HG02678 (cell line): ENCODE data around the gene NEBL.
"Not testable (repeated sequence)": the region's sequence is repeated elsewhere in the genome, so short reads cannot be mapped to it uniquely, and the experiment has no call there.

Source experiments
- ATAC-seq: cut with Tn5 transposase; IDR thresholded peaks from one replicate; pipeline ENCODE4 v1.9.1; 2021; ENCODE audit warnings: mild to moderate bottlenecking, moderate library complexity; ENCODE audit not compliant: unreplicated experiment

Gene NEBL

GRCh38 chr10:20897146-20897825, at the start of gene NEBL:
Gene NEBL (minus strand): TSS chr10:20897311. CDS start chr10:20897205, 106 bp downstream.
- no peak for ATAC-seq

- no peak for ATAC-seq
These were observed 48.6 kb upstream of the NEBL start for GRCh38 chr10:20945546-20946332.

GRCh38 chr10:20944789-20945502, 47.8 kb upstream of the NEBL start:
- ATAC-seq: no peak

- ATAC-seq: not testable (repeated sequence)
These were observed 42.3 kb upstream of the NEBL start for GRCh38 chr10:20939414-20939813.

GRCh38 chr10:20936396-20936795, 39.3 kb upstream of the NEBL start:
- no peak for ATAC-seq

- no peak for ATAC-seq
These were observed 38.8 kb upstream of the NEBL start for GRCh38 chr10:20935931-20936330.

GRCh38 chr10:20935301-20935700, 38.2 kb upstream of the NEBL start:
- ATAC-seq: no peak

- ATAC-seq: no peak
These were observed 36.6 kb upstream of the NEBL start for GRCh38 chr10:20933705-20934104.

- no peak for ATAC-seq
These were observed 35.6 kb upstream of the NEBL start for GRCh38 chr10:20932606-20933126.

- ATAC-seq: no peak
These were observed 34.2 kb upstream of the NEBL start for GRCh38 chr10:20931156-20931795.

GRCh38 chr10:20927456-20927855, 30.3 kb upstream of the NEBL start:
- no peak for ATAC-seq

GRCh38 chr10:20922451-20922850, 25.3 kb upstream of the NEBL start:
- ATAC-seq: no peak

GRCh38 chr10:20922033-20922432, 24.9 kb upstream of the NEBL start:
- no peak for ATAC-seq

GRCh38 chr10:20920061-20920460, 22.9 kb upstream of the NEBL start:
- ATAC-seq: no peak

GRCh38 chr10:20919481-20919880, 22.4 kb upstream of the NEBL start:
- no peak for ATAC-seq

- no peak for ATAC-seq
These were observed 19.9 kb upstream of the NEBL start for GRCh38 chr10:20916976-20917375.

- no peak for ATAC-seq
These were observed 15.9 kb upstream of the NEBL start for GRCh38 chr10:20912969-20913368.

- ATAC-seq: no peak
These were observed 14.5 kb upstream of the NEBL start for GRCh38 chr10:20911626-20912025.

GRCh38 chr10:20909801-20910200, 12.7 kb upstream of the NEBL start:
- no peak for ATAC-seq

GRCh38 chr10:20908391-20908790, 11.3 kb upstream of the NEBL start:
- no peak for ATAC-seq
